ENCODE measurements around the gene DYNC2I2. TPM values are rescaled to one million over a fixed set of nuclear protein-coding genes. Genes with fewer than 3 reads are reported as not detected.
"Not testable (repeated sequence)": the region's sequence is repeated elsewhere in the genome, so short reads cannot be mapped to it uniquely, and the experiment has no call there.

The DYNC2I2 gene
- total and polyA plus RNA-seq, 2 of the 4 experiments (the other 2 are of a cell fraction): 33.7 to 37.1 TPM

DNA sequence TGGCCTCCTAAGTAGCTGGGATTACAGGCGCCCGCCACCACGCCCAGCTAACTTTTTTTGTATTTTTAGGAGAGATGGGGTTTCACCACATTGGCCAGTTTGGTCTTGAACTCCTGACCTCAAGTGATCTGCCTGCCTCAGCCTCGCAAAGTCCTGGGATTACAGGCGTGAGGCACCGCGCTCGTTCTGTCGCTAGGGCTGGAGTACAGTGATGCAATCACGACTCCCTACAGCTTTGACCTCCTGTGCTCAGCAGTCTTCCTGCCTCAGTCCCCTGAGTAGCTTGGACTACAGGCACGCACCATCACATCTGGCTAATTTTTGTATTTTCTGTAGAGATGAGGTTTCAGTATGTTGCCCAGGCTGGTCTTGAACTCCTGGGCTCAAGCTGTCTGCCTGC, 69.7 kb downstream of the DYNC2I2 start:
- H4K5ac ChIP-seq (ENCODE audit: low read depth, low read length); H3K23ac ChIP-seq (ENCODE audit: low read depth, low read length); dilution Hi-C loops (cut with HindIII; ENCODE audit: low sequenced_read_pairs, unreplicated experiment); H3K56ac ChIP-seq (ENCODE audit: extremely low read depth, insufficient read depth, low read length); H2BK120ac ChIP-seq (ENCODE audit: low read depth, low read length); BruUV-seq (replicated peaks); H3K4me1 ChIP-seq (ENCODE audit: control insufficient read depth, insufficient read depth, low read length); H3K18ac ChIP-seq (ENCODE audit: low read depth, low read length); H3K4me3 ChIP-seq (ENCODE audit: insufficient read depth, low read depth, low read length); H3K4me2 ChIP-seq (ENCODE audit: low read depth, low read length); CTCF ChIA-PET; H2AK5ac ChIP-seq (ENCODE audit: low read depth, low read length); H3K4ac ChIP-seq (ENCODE audit: low read depth, low read length); ATAC-seq (ENCODE audit: low read depth); intact Hi-C loops (cut with micrococcal nuclease); DNase-seq; H3K14ac ChIP-seq (replicated peaks; ENCODE audit: low read depth, low read length); H3K9me1 ChIP-seq (ENCODE audit: insufficient read depth, low read length); H2BK20ac ChIP-seq (ENCODE audit: low read depth, low read length); H3K9me3 ChIP-seq (ENCODE audit: control insufficient read depth, insufficient read depth, low read length); H2BK15ac ChIP-seq (ENCODE audit: low read depth, low read length); H2AFZ ChIP-seq (replicated peaks; ENCODE audit: low read length, poor library complexity); H4K8ac ChIP-seq (ENCODE audit: low read depth in 2 of 2, low read length in 2 of 2); H4K20me1 ChIP-seq (ENCODE audit: insufficient read depth, low read length); H4K91ac ChIP-seq (ENCODE audit: insufficient read depth, low read depth, low read length); POLR2A ChIA-PET (ENCODE audit: unreplicated experiment); H2AK9ac ChIP-seq (replicated peaks; ENCODE audit: low read depth, low read length, poor library complexity); H3K9ac ChIP-seq (ENCODE audit: low read depth, low read length); in situ Hi-C loops (cut with MboI; ENCODE audit: low sequenced_read_pairs); H2BK5ac ChIP-seq (ENCODE audit: low read depth, low read length, poor library complexity, severe bottlenecking); H3K27me3 ChIP-seq (ENCODE audit: control insufficient read depth, insufficient read depth, low read length); H3K27ac ChIP-seq (ENCODE audit: insufficient read depth, low read length): not testable (repeated sequence)
- H3K36me3 ChIP-seq (ENCODE audit: control insufficient read depth, insufficient read depth, low read length): peaks cover 75% of the 10 kb centered on the region
- WGBS, 2 experiments (ENCODE audit: extremely low coverage in 2 of 2, insufficient read length in 1 of 2): 85% methylated on average over 4 of the region's 11 CpGs; no CpG with 5 or more reads in 1 of the 2 experiments
- peaks cover 6 to 21% of the 10 kb centered on the region in 2 experiments; a peak in 3 of 4 replicates for H3K79me1 ChIP-seq (ENCODE audit: low read depth in 1 of 2, low read length in 2 of 2)

DNA sequence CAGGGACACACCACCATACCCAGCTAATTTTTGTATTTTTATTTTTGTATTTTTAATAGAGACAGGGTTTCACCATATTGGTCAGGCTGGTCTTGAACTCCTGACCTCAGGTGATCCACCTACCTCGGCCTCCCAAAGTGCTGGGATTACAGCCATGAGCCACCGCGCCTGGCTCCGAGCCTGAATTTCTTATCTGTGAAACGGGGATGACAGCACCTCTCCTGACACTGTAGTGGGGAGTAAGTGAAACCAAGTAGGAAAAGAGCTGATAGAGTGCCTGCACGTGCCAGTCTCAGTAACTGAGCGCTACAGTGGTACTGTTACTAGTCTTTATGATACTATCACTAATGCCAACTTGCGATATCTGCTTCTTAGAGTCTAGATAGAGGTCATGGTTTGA, 71.5 kb downstream of the DYNC2I2 start:
- BruUV-seq (replicated peaks); in situ Hi-C loops (cut with MboI; ENCODE audit: low sequenced_read_pairs); H3K18ac ChIP-seq (ENCODE audit: low read depth, low read length); H3K4me2 ChIP-seq (ENCODE audit: low read depth, low read length); H4K91ac ChIP-seq (ENCODE audit: insufficient read depth, low read depth, low read length); H2AK9ac ChIP-seq (replicated peaks; ENCODE audit: low read depth, low read length, poor library complexity); H2BK120ac ChIP-seq (ENCODE audit: low read depth, low read length); DNase-seq; H3K9ac ChIP-seq (ENCODE audit: low read depth, low read length); H3K9me3 ChIP-seq (ENCODE audit: control insufficient read depth, insufficient read depth, low read length); intact Hi-C loops (cut with micrococcal nuclease); CTCF ChIA-PET; H3K14ac ChIP-seq (replicated peaks; ENCODE audit: low read depth, low read length); ATAC-seq (ENCODE audit: low read depth); POLR2A ChIA-PET (ENCODE audit: unreplicated experiment); H3K27me3 ChIP-seq (ENCODE audit: control insufficient read depth, insufficient read depth, low read length); H4K5ac ChIP-seq (ENCODE audit: low read depth, low read length); dilution Hi-C loops (cut with HindIII; ENCODE audit: low sequenced_read_pairs, unreplicated experiment); H3K4me3 ChIP-seq (ENCODE audit: insufficient read depth, low read depth, low read length); H3K23ac ChIP-seq (ENCODE audit: low read depth, low read length); H3K4ac ChIP-seq (ENCODE audit: low read depth, low read length); H3K9me1 ChIP-seq (ENCODE audit: insufficient read depth, low read length); H2AK5ac ChIP-seq (ENCODE audit: low read depth, low read length); H3K56ac ChIP-seq (ENCODE audit: extremely low read depth, insufficient read depth, low read length); H4K20me1 ChIP-seq (ENCODE audit: insufficient read depth, low read length); H4K8ac ChIP-seq (ENCODE audit: low read depth in 2 of 2, low read length in 2 of 2); H2AFZ ChIP-seq (replicated peaks; ENCODE audit: low read length, poor library complexity); H3K27ac ChIP-seq (ENCODE audit: insufficient read depth, low read length); H2BK5ac ChIP-seq (ENCODE audit: low read depth, low read length, poor library complexity, severe bottlenecking); H3K4me1 ChIP-seq (ENCODE audit: control insufficient read depth, insufficient read depth, low read length); H2BK20ac ChIP-seq (ENCODE audit: low read depth, low read length); H2BK15ac ChIP-seq (ENCODE audit: low read depth, low read length): not testable (repeated sequence)
- Histone ChIP-seq H3K36me3 (ENCODE audit: control insufficient read depth, insufficient read depth, low read length) (peaks cover 74% of the 10 kb centered on the region), H3K79me1 (ENCODE audit: low read depth in 1 of 2, low read length in 2 of 2) (peaks cover 6 to 21% of the 10 kb centered on the region in 2 experiments; a peak in 3 of 4 replicates)
- WGBS, 2 experiments (ENCODE audit: extremely low coverage in 2 of 2, insufficient read length in 1 of 2): no CpG with 5 or more reads among the region's 8 CpGs
